Muscle of leg (tissue), 11 donors: ENCODE data around the gene CAMTA1. TPM values are rescaled to one million over a fixed set of nuclear protein-coding genes. Genes with fewer than 3 reads are reported as not detected.
"Not testable (repeated sequence)": the region's sequence is repeated elsewhere in the genome, so short reads cannot be mapped to it uniquely, and the experiment has no call there.

ENCODE experiments used
- DNase-seq: peaks from one replicate; pipeline ENCODE4 v3.0.0; 2013
- H3K27ac ChIP-seq: one replicate; pipeline ENCODE4 v1.5.1; 2013; ENCODE audit warnings: mild to moderate bottlenecking, low read length, control low read depth
- H3K27me3 ChIP-seq: one replicate; pipeline ENCODE4 v1.6.1; 2013; ENCODE audit warnings: low read length; ENCODE audit not compliant: control insufficient read depth, insufficient read depth
- H3K36me3 ChIP-seq: one replicate; pipeline ENCODE4 v1.6.1; 2013; ENCODE audit warnings: low read length; ENCODE audit not compliant: control insufficient read depth, insufficient read depth
- H3K4me1 ChIP-seq: one replicate; pipeline ENCODE4 v1.6.1; 2013; ENCODE audit warnings: low read length; ENCODE audit not compliant: control insufficient read depth, insufficient read depth
- H3K4me3 ChIP-seq: one replicate; pipeline ENCODE4 v1.5.1; 2013; ENCODE audit warnings: low read length, control low read depth
- H3K9me3 ChIP-seq: replicated peaks from 2 replicates; pipeline ENCODE4 v1.6.1; 2013; ENCODE audit warnings: low read depth, low read length; ENCODE audit not compliant: control insufficient read depth
- WGBS: methylation state at CpG from one replicate; pipeline ENCODE4 v1.1.5; 2013; ENCODE audit warnings: missing lambda C conversion rate; ENCODE audit not compliant: insufficient coverage; 5-methylcytosine and 5-hydroxymethylcytosine counted together
- polyA plus RNA-seq, 8 donors: library from polyadenylated mRNA; unstranded; fragments of 120-200 nt; gene quantifications; one replicate each; pipeline versions ENCODE4 v1.2.1 to v1.2.3, GENCODE V29; 2013; ENCODE audit warnings: inconsistent platforms in 1 of 8, low replicate concordance in 1 of 8; ENCODE audit not compliant: insufficient read length in 8 of 8, insufficient read depth in 1 of 8
- total RNA-seq: library from RNA; stranded (reverse); fragments of 120-200 nt; gene quantifications from one replicate; pipeline ENCODE4 v1.2.4, GENCODE V29; 2013

CAMTA1 gene
- total and polyA plus RNA-seq, 9 donors = 36.4 to 56.4 (median 47.7) TPM

- 3% methylated on average over 53 of the region's 60 CpGs for WGBS
- Histone ChIP-seq H3K9me3 (no peaks in the 10 kb centered on the region), H3K27me3 (peaks cover 31% of the 10 kb centered on the region), H3K27ac (no peak overlapping the region), H3K36me3 (no peaks in the 10 kb centered on the region), H3K4me1 (peaks cover 15% of the 10 kb centered on the region), H3K4me3 (peak overlapping the region; percentile 23)
- DNase-seq = peak; percentile 49
Measured at GRCh38 chr1:7703321-7704213, 918.3 kb downstream of the CAMTA1 start.

GRCh38 chr1:7704214-7705047 is 919.2 kb downstream of the CAMTA1 start:
- Histone ChIP-seq H3K4me1 (peaks cover 15% of the 10 kb centered on the region), H3K27me3 (peaks cover 31% of the 10 kb centered on the region), H3K9me3 (no peaks in the 10 kb centered on the region), H3K27ac (no peak overlapping the region), H3K4me3 (peak overlapping the region; percentile 56), H3K36me3 (no peaks in the 10 kb centered on the region)
- WGBS = under 1% methylated on average over 141 of the region's 151 CpGs
- DNase-seq = peak; percentile 97

- Histone ChIP-seq H3K27ac (no peak overlapping the region), H3K27me3 (peaks cover 31% of the 10 kb centered on the region), H3K4me3 (peak overlapping the region; percentile 56), H3K9me3 (no peaks in the 10 kb centered on the region), H3K36me3 (no peaks in the 10 kb centered on the region), H3K4me1 (peaks cover 15% of the 10 kb centered on the region)
- 3% methylated on average over 88 of the region's 106 CpGs for WGBS
- DNase-seq = peak; percentile 46
Measured at GRCh38 chr1:7705048-7705907, 920.0 kb downstream of the CAMTA1 start.

- Histone ChIP-seq H3K4me1 (peaks cover 15% of the 10 kb centered on the region), H3K27me3 (peaks cover 31% of the 10 kb centered on the region), H3K4me3 (peak overlapping the region; percentile 38), H3K9me3 (no peaks in the 10 kb centered on the region), H3K27ac (no peak overlapping the region), H3K36me3 (no peaks in the 10 kb centered on the region)
- no CpG with 5 or more reads among the region's 7 CpGs for WGBS
- DNase-seq = no peak
Measured at GRCh38 chr1:7705908-7706216, 920.6 kb downstream of the CAMTA1 start.

GRCh38 chr1:7707527-7707926 is 922.3 kb downstream of the CAMTA1 start:
- WGBS = no CpG with 5 or more reads among the region's 4 CpGs
- Histone ChIP-seq H3K4me3 (no peak overlapping the region), H3K4me1 (peaks cover 15% of the 10 kb centered on the region), H3K27me3 (peaks cover 23% of the 10 kb centered on the region), H3K9me3 (no peaks in the 10 kb centered on the region), H3K36me3 (no peaks in the 10 kb centered on the region), H3K27ac (no peak overlapping the region)
- DNase-seq = no peak

GRCh38 chr1:7708065-7708464 is 922.8 kb downstream of the CAMTA1 start:
- no CpG with 5 or more reads among the region's 4 CpGs for WGBS
- H3K4me1 ChIP-seq = peaks cover 15% of the 10 kb centered on the region
- not testable (repeated sequence) for H3K27ac ChIP-seq

GRCh38 chr1:7710859-7711258 is 925.6 kb downstream of the CAMTA1 start:
- Histone ChIP-seq H3K4me1 (peaks cover under 1% of the 10 kb centered on the region), H3K27ac (no peak overlapping the region), H3K36me3 (peaks cover 2% of the 10 kb centered on the region), H3K4me3 (no peak overlapping the region), H3K9me3 (no peaks in the 10 kb centered on the region), H3K27me3 (peaks cover 2% of the 10 kb centered on the region)
- 79% methylated on average over 3 of the region's 3 CpGs for WGBS
- DNase-seq = no peak

More at GRCh38 chr1:7708065-7708464, 922.8 kb downstream of the CAMTA1 start:
- not testable (repeated sequence) for H3K36me3 ChIP-seq, H3K4me3 ChIP-seq, DNase-seq, H3K9me3 ChIP-seq
- peaks cover 18% of the 10 kb centered on the region for H3K27me3 ChIP-seq

GRCh38 chr1:7712731-7713323 is 927.6 kb downstream of the CAMTA1 start:
- WGBS = 91% methylated on average over 4 of the region's 8 CpGs
- no peak for DNase-seq
- H3K9me3 ChIP-seq = no peaks in the 10 kb centered on the region
- no peaks in the 10 kb centered on the region for H3K4me1 ChIP-seq
- H3K36me3 ChIP-seq = peaks cover 2% of the 10 kb centered on the region
- H3K27ac ChIP-seq = no peak overlapping the region
- no peaks in the 10 kb centered on the region for H3K27me3 ChIP-seq
- H3K4me3 ChIP-seq = no peak overlapping the region

- no peak for DNase-seq
- Histone ChIP-seq H3K9me3 (no peaks in the 10 kb centered on the region), H3K27me3 (no peaks in the 10 kb centered on the region), H3K4me1 (peaks cover 15% of the 10 kb centered on the region), H3K36me3 (peaks cover 2% of the 10 kb centered on the region), H3K27ac (no peak overlapping the region), H3K4me3 (no peak overlapping the region)
- 17% methylated on average over 1 of the region's 4 CpGs for WGBS
Measured at GRCh38 chr1:7716506-7716905, 931.3 kb downstream of the CAMTA1 start.
